ENCODE data around the gene DGUOK. TPM values are rescaled to one million over a fixed set of nuclear protein-coding genes. Genes with fewer than 3 reads are reported as not detected.

The DGUOK gene
- total and polyA plus RNA-seq, 2 of the 4 experiments (the other 2 are of a cell fraction), result 66.3 to 111 TPM

GRCh38 chr2:73986085-73986681, 59.5 kb downstream of the DGUOK start:
- dilution Hi-C loops (cut with HindIII; ENCODE audit: low sequenced_read_pairs, unreplicated experiment), result no loop called here
- 94% methylated on average over 15 of the region's 21 CpGs; no CpG with 5 or more reads in 1 of the 2 experiments for WGBS, 2 experiments (ENCODE audit: extremely low coverage in 2 of 2, insufficient read length in 1 of 2)

More at GRCh38 chr2:73986085-73986681, 59.5 kb downstream of the DGUOK start:
- H2BK20ac ChIP-seq (ENCODE audit: low read depth, low read length), result no peak overlapping the region
- TF ChIP-seq MXI1 (IDR thresholded peaks at IDR 0.05; ENCODE audit: borderline replicate concordance, low read depth, low read length) (no peak), NFE2L2 (IDR thresholded peaks at IDR 0.05; ENCODE audit: low read depth, low read length) (no peak), CHD1 (IDR thresholded peaks at IDR 0.05; ENCODE audit: low read depth, low read length) (no peak), MAZ (IDR thresholded peaks at IDR 0.05; ENCODE audit: borderline replicate concordance, low read depth, low read length) (no peak), USF2 (IDR thresholded peaks at IDR 0.05; ENCODE audit: low read depth, low read length) (no peak), RFX5 (IDR thresholded peaks at IDR 0.05; ENCODE audit: low read depth, low read length) (no peak), FOS (IDR thresholded peaks at IDR 0.05; ENCODE audit: low read depth, low read length) (no peak), SMC3 (IDR thresholded peaks at IDR 0.05; ENCODE audit: low read depth, low read length) (no peak), CTCF (conservative IDR thresholded peaks at IDR 0.05; ENCODE audit: low read depth, low read length) (no peak), CEBPB (IDR thresholded peaks at IDR 0.05; ENCODE audit: low read depth, low read length) (no peak), MAFK (IDR thresholded peaks at IDR 0.05; ENCODE audit: low read depth, low read length) (no peak), RCOR1 (IDR thresholded peaks at IDR 0.05; ENCODE audit: insufficient replicate concordance, low read length) (no peak), BHLHE40 (IDR thresholded peaks at IDR 0.05; ENCODE audit: low read depth, low read length) (no peak), POLR2A (IDR thresholded peaks at IDR 0.05; ENCODE audit: low read depth, low read length) (no peak), RAD21 (IDR thresholded peaks at IDR 0.05; ENCODE audit: low read length) (no peak)
- H4K91ac ChIP-seq (ENCODE audit: insufficient read depth, low read depth, low read length), result 0 out of 2 replicates have a peak overlapping the region, but pooled peaks have one; percentile 63
- H2BK15ac ChIP-seq (ENCODE audit: low read depth, low read length), result no peak overlapping the region
- H2BK5ac ChIP-seq (ENCODE audit: low read depth, low read length, poor library complexity, severe bottlenecking), result no peak overlapping the region
- peak overlapping the region; percentile 78 for H3K9ac ChIP-seq (ENCODE audit: low read depth, low read length)
- ChIA-PET POLR2A (ENCODE audit: unreplicated experiment) (no interaction called here), CTCF (no interaction called here)
- peaks cover 24 to 55% of the 10 kb centered on the region in 2 experiments for H3K79me1 ChIP-seq (ENCODE audit: low read depth in 1 of 2, low read length in 2 of 2)
- H4K8ac ChIP-seq (ENCODE audit: low read depth in 2 of 2, low read length in 2 of 2), result peak overlapping the region; percentile 78 to 92; a peak in 1 of 4 replicates
- H2AK5ac ChIP-seq (ENCODE audit: low read depth, low read length), result peak overlapping the region; percentile 87
- peak overlapping the region; percentile 91 for H2AFZ ChIP-seq (replicated peaks; ENCODE audit: low read length, poor library complexity)
- in situ Hi-C loops (cut with MboI; ENCODE audit: low sequenced_read_pairs), result loop anchor here (10.0 kb wide), 1 partner anchor 161 kb away; the partner anchor contains the start of gene STAMBP
- no peak overlapping the region for H3K56ac ChIP-seq (ENCODE audit: extremely low read depth, insufficient read depth, low read length)
- H2BK120ac ChIP-seq (ENCODE audit: low read depth, low read length), result no peak overlapping the region
- no peak overlapping the region; the same call in 1 of the 2 replicates for H3K27ac ChIP-seq (ENCODE audit: insufficient read depth, low read length)
- peak overlapping the region; percentile 47 for H3K4me3 ChIP-seq (ENCODE audit: insufficient read depth, low read depth, low read length)
- ATAC-seq (ENCODE audit: low read depth) (no peak), DNase-seq (no peak)
- peaks cover 16% of the 10 kb centered on the region for H3K9me1 ChIP-seq (ENCODE audit: insufficient read depth, low read length)
- H3K4ac ChIP-seq (ENCODE audit: low read depth, low read length), result peak overlapping the region; percentile 66
- BruUV-seq (replicated peaks), result no TSS peak
- H3K14ac ChIP-seq (replicated peaks; ENCODE audit: low read depth, low read length), result peak overlapping the region; percentile 88
- intact Hi-C loops (cut with micrococcal nuclease), result no loop called here
- peak overlapping the region; percentile 83 for H3K23ac ChIP-seq (ENCODE audit: low read depth, low read length)
- H3K9me3 ChIP-seq (ENCODE audit: control insufficient read depth, insufficient read depth, low read length), result no peaks in the 10 kb centered on the region
- peaks cover 39% of the 10 kb centered on the region for H4K20me1 ChIP-seq (ENCODE audit: insufficient read depth, low read length)
- H2AK9ac ChIP-seq (replicated peaks; ENCODE audit: low read depth, low read length, poor library complexity), result peak overlapping the region; percentile 96
- no peak overlapping the region; the same call in 1 of the 2 replicates for H4K5ac ChIP-seq (ENCODE audit: low read depth, low read length)
- peak overlapping the region; percentile 86 for H3K4me2 ChIP-seq (ENCODE audit: low read depth, low read length)
- no peak overlapping the region for H3K18ac ChIP-seq (ENCODE audit: low read depth, low read length)
- H3K36me3 ChIP-seq (ENCODE audit: control insufficient read depth, insufficient read depth, low read length), result peaks cover 5% of the 10 kb centered on the region
- H3K27me3 ChIP-seq (ENCODE audit: control insufficient read depth, insufficient read depth, low read length), result no peaks in the 10 kb centered on the region
- peaks cover 24% of the 10 kb centered on the region for H3K4me1 ChIP-seq (ENCODE audit: control insufficient read depth, insufficient read depth, low read length)

All from IMR-90 (cell line).